GM19351 (cell line): Measurements from ENCODE around the gene BRD9.

Source experiments
- ATAC-seq: cut with Tn5 transposase; IDR thresholded peaks from one replicate; pipeline ENCODE4 v1.9.1; 2021; ENCODE audit warnings: mild to moderate bottlenecking, moderate library complexity; ENCODE audit not compliant: unreplicated experiment

Gene BRD9

GRCh38 chr5:819078-819477, 73.5 kb downstream of the BRD9 start:
- ATAC-seq: no peak

- no peak for ATAC-seq
Measured at GRCh38 chr5:816176-816575, 76.4 kb downstream of the BRD9 start.

- ATAC-seq: no peak
Measured at GRCh38 chr5:815449-815848, 77.2 kb downstream of the BRD9 start.
